H1 (cell line): ENCODE measurements around the gene SLC66A2. TPM values are rescaled to one million over a fixed set of nuclear protein-coding genes. Genes with fewer than 3 reads are reported as not detected.

Experiments used
- CTCF ChIA-PET: fragments of 300-600 bp; sonication (Branson Sonifier 250); formaldehyde crosslinking; loops from one replicate; lab custom pipeline; 2021; ENCODE audit not compliant: partially characterized antibody; lab: Charles Lee
- POLR2A ChIA-PET: fragments of 300-600 bp; sonication (Branson Sonifier 250); formaldehyde crosslinking; loops from one replicate; lab custom pipeline; 2021; ENCODE audit warnings: inconsistent platforms; ENCODE audit not compliant: partially characterized antibody; lab: Charles Lee
- DNase-seq, 2 experiments: peaks; one replicate each; pipeline versions ENCODE4 v3.0.0 to v3.0.0-alpha.2; 2010 to 2022; ENCODE audit warnings: low spot score in 2 of 2, low read depth in 1 of 2, mixed read lengths in 1 of 2
- FAIRE-seq: peaks from 2 replicates; lab custom pipeline; 2011; peaks lifted over from hg19 to GRCh38; lab: Jason Lieb, UNC
- H2AFZ ChIP-seq: 2 replicates; pipeline ENCODE4 v1.8.1; 2012; ENCODE audit warnings: low read length, inconsistent platforms
- H2AK5ac ChIP-seq: 2 replicates; pipeline ENCODE4 v1.6.1; 2013; ENCODE audit warnings: low read depth, low read length
- H2BK120ac ChIP-seq: replicated peaks from 2 replicates; pipeline ENCODE3; 2013; ENCODE audit warnings: low read depth, low read length, inconsistent platforms
- H2BK12ac ChIP-seq: 2 replicates; pipeline ENCODE4 v1.6.1; 2013; ENCODE audit warnings: low read depth, low read length
- H2BK15ac ChIP-seq: 2 replicates; pipeline ENCODE4 v1.6.1; 2013; ENCODE audit warnings: low read length
- H2BK20ac ChIP-seq: 2 replicates; pipeline ENCODE4 v1.6.1; 2013; ENCODE audit warnings: low read length
- H2BK5ac ChIP-seq: 2 replicates; pipeline ENCODE4 v1.6.1; 2013; ENCODE audit warnings: low read depth, low read length
- H3K14ac ChIP-seq: 2 replicates; pipeline ENCODE4 v1.6.1; 2013; ENCODE audit warnings: inconsistent platforms; ENCODE audit not compliant: insufficient read length
- H3K18ac ChIP-seq: 2 replicates; pipeline ENCODE4 v1.6.1; 2013; ENCODE audit warnings: low read length; ENCODE audit errors: extremely low read depth
- H3K23ac ChIP-seq: 2 replicates; pipeline ENCODE4 v1.6.1; 2013; ENCODE audit warnings: inconsistent platforms; ENCODE audit not compliant: insufficient read length
- H3K23me2 ChIP-seq: 2 replicates; pipeline ENCODE4 v1.6.1; 2013; ENCODE audit warnings: low read depth, low read length
- H3K27ac ChIP-seq: 2 replicates; pipeline ENCODE4 v1.6.1; 2011; ENCODE audit warnings: low read depth, low read length, inconsistent platforms
- H3K27me3 ChIP-seq, 4 experiments: replicated peaks in 1 of 4; 1 replicate in 1 of 4; 2 replicates in 3 of 4; pipeline versions ENCODE4 v1.6.1 to v1.8.1; 2011 to 2013; ENCODE audit warnings: low read length in 3 of 4, mild to moderate bottlenecking in 3 of 4, inconsistent platforms in 2 of 4, mixed read lengths in 2 of 4, moderate library complexity in 1 of 4; ENCODE audit not compliant: control insufficient read depth in 3 of 4, insufficient read depth in 3 of 4; ENCODE audit errors: extremely low read depth in 1 of 4
- H3K36me3 ChIP-seq, 4 experiments: 2 replicates each; pipeline versions ENCODE4 v1.6.1 to v1.8.1; 2011 to 2013; ENCODE audit warnings: mild to moderate bottlenecking in 4 of 4, low read length in 3 of 4, moderate library complexity in 2 of 4, control low read depth in 1 of 4, inconsistent platforms in 1 of 4; ENCODE audit not compliant: insufficient read depth in 4 of 4, control insufficient read depth in 2 of 4
- H3K4ac ChIP-seq: replicated peaks from 2 replicates; pipeline ENCODE3; 2013; ENCODE audit warnings: low read length, low read depth, mixed read lengths, inconsistent platforms; ENCODE audit not compliant: insufficient read length
- H3K4me1 ChIP-seq, 4 experiments: replicated peaks in 1 of 4; 1 replicate in 1 of 4; 2 replicates in 3 of 4; pipeline versions ENCODE4 v1.6.1 to v1.8.1; 2011 to 2013; ENCODE audit warnings: low read length in 3 of 4, inconsistent platforms in 2 of 4, mixed read lengths in 1 of 4; ENCODE audit not compliant: insufficient read depth in 4 of 4, control insufficient read depth in 3 of 4
- H3K4me2 ChIP-seq, 2 experiments: 2 replicates each; pipeline versions ENCODE4 v1.6.1 to v1.8.1; 2011 to 2013; ENCODE audit warnings: low read depth in 2 of 2, low read length in 2 of 2, control low read depth in 1 of 2, inconsistent platforms in 1 of 2, mild to moderate bottlenecking in 1 of 2; ENCODE audit not compliant: insufficient read depth in 1 of 2
- H3K4me3 ChIP-seq, 4 experiments: fragments of 200-600, 300-600 bp in 1 of 4; sonication (generic), shearing (Covaris generic), sonication (Bioruptor Twin) in 1 of 4; 2 replicates each; pipeline versions ENCODE4 v1.5.1 to v1.8.1; 2011 to 2016; ENCODE audit warnings: low read length in 4 of 4, low read depth in 3 of 4, control low read depth in 2 of 4, inconsistent platforms in 2 of 4, mild to moderate bottlenecking in 2 of 4, mixed read lengths in 1 of 4, moderate library complexity in 1 of 4; ENCODE audit not compliant: insufficient read depth in 2 of 4; ENCODE audit errors: extremely low read depth in 1 of 4
- H3K56ac ChIP-seq: replicated peaks from 2 replicates; pipeline ENCODE3; 2013; ENCODE audit warnings: low read depth, mild to moderate bottlenecking, mixed read lengths, low read length, inconsistent platforms; ENCODE audit not compliant: insufficient read length
- H3K79me1 ChIP-seq: 2 replicates; pipeline ENCODE4 v1.6.1; 2013; ENCODE audit warnings: low read depth, low read length, control low read depth
- H3K79me2 ChIP-seq, 2 experiments: 2 replicates each; pipeline versions ENCODE4 v1.6.1 to v1.8.1; 2012 to 2013; ENCODE audit warnings: low read length in 2 of 2, mild to moderate bottlenecking in 2 of 2, inconsistent platforms in 1 of 2; ENCODE audit not compliant: insufficient read depth in 2 of 2, control insufficient read depth in 1 of 2
- H3K9ac ChIP-seq, 4 experiments: replicated peaks in 1 of 4; 1 replicate in 1 of 4; 2 replicates in 3 of 4; pipeline versions ENCODE4 v1.6.1 to v1.8.1; 2011 to 2013; ENCODE audit warnings: low read depth in 3 of 4, low read length in 3 of 4, control low read depth in 2 of 4, mild to moderate bottlenecking in 2 of 4, moderate library complexity in 2 of 4, inconsistent platforms in 1 of 4; ENCODE audit errors: extremely low read depth in 1 of 4
- H3K9me3 ChIP-seq, 2 experiments: 2 replicates each; pipeline versions ENCODE4 v1.6.1 to v1.8.1; 2012 to 2013; ENCODE audit warnings: mild to moderate bottlenecking in 2 of 2, moderate library complexity in 2 of 2, control low read depth in 1 of 2, inconsistent platforms in 1 of 2, low read depth in 1 of 2, low read length in 1 of 2, mixed read lengths in 1 of 2; ENCODE audit not compliant: insufficient read depth in 2 of 2
- H4K20me1 ChIP-seq, 2 experiments: replicated peaks in 1 of 2; 2 replicates each; pipeline versions ENCODE3 to v1.8.1; 2011 to 2013; ENCODE audit warnings: inconsistent platforms in 2 of 2, low read length in 2 of 2, mild to moderate bottlenecking in 1 of 2; ENCODE audit not compliant: insufficient read depth in 2 of 2, control insufficient read depth in 1 of 2
- H4K5ac ChIP-seq: 2 replicates; pipeline ENCODE4 v1.6.1; 2013; ENCODE audit warnings: low read length, low read depth, mixed read lengths, inconsistent platforms; ENCODE audit not compliant: insufficient read length
- H4K8ac ChIP-seq: 2 replicates; pipeline ENCODE4 v1.8.0; 2013; ENCODE audit warnings: mild to moderate bottlenecking, moderate library complexity, low read length, inconsistent platforms; ENCODE audit not compliant: insufficient read depth; ENCODE audit errors: extremely low read depth
- H4K91ac ChIP-seq: replicated peaks from 2 replicates; pipeline ENCODE3; 2013; ENCODE audit warnings: low read length, mixed read lengths, inconsistent platforms; ENCODE audit not compliant: insufficient read length
- ATF3 ChIP-seq: IDR thresholded peaks from 2 replicates; pipeline ENCODE4 v1.6.1; 2011; ENCODE audit warnings: low read depth, mild to moderate bottlenecking, low read length; ENCODE audit not compliant: insufficient read depth
- CHD1 ChIP-seq: IDR thresholded peaks from 2 replicates; pipeline ENCODE4 v1.6.1; 2012; ENCODE audit warnings: low read depth, low read length, improper control_type of control experiment
- EP300 ChIP-seq, 2 experiments: IDR thresholded peaks; 1 replicate in 1 of 2; 2 replicates in 1 of 2; pipeline ENCODE4 v1.6.1; 2011 to 2012; ENCODE audit warnings: low read depth in 2 of 2, low read length in 2 of 2, mild to moderate bottlenecking in 2 of 2, borderline replicate concordance in 1 of 2, inconsistent platforms in 1 of 2, moderate library complexity in 1 of 2
- JUND ChIP-seq: IDR thresholded peaks from 2 replicates; pipeline ENCODE4 v1.6.1; 2011; ENCODE audit warnings: mild to moderate bottlenecking, improper control_type of control experiment, low read length
- POLR2AphosphoS5 ChIP-seq: IDR thresholded peaks from 2 replicates; pipeline ENCODE4 v1.6.1; 2011; ENCODE audit warnings: low read depth, low read length
- RAD21 ChIP-seq, 2 experiments: IDR thresholded peaks in 1 of 2; conservative IDR thresholded peaks in 1 of 2; 2 replicates each; pipeline ENCODE4 v1.6.1; 2011; ENCODE audit warnings: low read depth in 2 of 2, low read length in 2 of 2, improper control_type of control experiment in 1 of 2, inconsistent platforms in 1 of 2, mild to moderate bottlenecking in 1 of 2, moderate library complexity in 1 of 2
- TBP ChIP-seq: IDR thresholded peaks from 2 replicates; pipeline ENCODE4 v1.6.1; 2011; ENCODE audit warnings: low read depth, low read length, improper control_type of control experiment
- USF2 ChIP-seq: IDR thresholded peaks from 2 replicates; pipeline ENCODE4 v1.6.1; 2011; ENCODE audit warnings: low read length, improper control_type of control experiment
- WGBS, 2 experiments: shearing (Covaris generic) in 1 of 2; methylation state at CpG; one replicate each; pipeline versions ENCODE4 v1.1.6 to v1.1.7; 2013 to 2015; ENCODE audit warnings: low lambda C conversion rate in 2 of 2, mixed read lengths in 2 of 2, inconsistent platforms in 1 of 2, low coverage in 1 of 2, missing lambda C conversion rate in 1 of 2; ENCODE audit not compliant: insufficient replicate concordance in 2 of 2, insufficient coverage in 1 of 2, insufficient read length in 1 of 2; ENCODE audit errors: extremely low coverage in 1 of 2, missing lambda C conversion rate in 1 of 2; 5-methylcytosine and 5-hydroxymethylcytosine counted together
- polyA plus RNA-seq, 7 experiments: library from polyadenylated mRNA; depleted of rRNA in 3 of 7; stranded (reverse) in 5 of 7; unstranded in 2 of 7; fragments of >200 nt in 5 of 7; fragments of 200-250 nt in 2 of 7; gene quantifications; 1 replicate in 5 of 7; 2 replicates in 1 of 7; 4 replicates in 1 of 7; pipeline versions ENCODE4 v1.2.1 to v1.2.3, GENCODE V29; 2011 to 2013; ENCODE audit warnings: missing spikeins in 2 of 7, mixed read lengths in 2 of 7
- total RNA-seq: library from RNA; stranded (reverse); fragmentation: NEBNext Ultra II Directional; extraction: Animal tissue kit (Norgen Biotek cat#: 25700); gene quantifications from 2 replicates; pipeline ENCODE4 v1.2.1, GENCODE V29; 2021

SLC66A2 gene
- total and polyA plus RNA-seq, 2 of the 8 experiments (the other 6 are each of a cell fraction or from before 2014, with no cell fraction given): 15.0 to 18.9 TPM

GRCh38 chr18:79947881-79948610 is 3.4 kb downstream of the SLC66A2 start:
- Histone ChIP-seq H2BK5ac (no peak overlapping the region), H3K27ac (no peak overlapping the region), H3K79me1 (peaks cover 3% of the 10 kb centered on the region; the same call in 1 of the 2 replicates), H3K9me3 (no peaks in the 10 kb centered on the region), H4K5ac (no peak overlapping the region), H3K9ac (no peak overlapping the region), H3K36me3 (no peaks in the 10 kb centered on the region; a peak in 1 of 8 replicates), H3K23me2 (peaks cover 14% of the 10 kb centered on the region; the same call in 1 of the 2 replicates), H2BK20ac (no peak overlapping the region), H2AFZ (no peak overlapping the region), H2BK120ac (no peak overlapping the region), H4K8ac (peak overlapping the region; percentile 62; the same call in 1 of the 2 replicates), H4K91ac (no peak overlapping the region), H2BK12ac (no peak overlapping the region), H3K4me3 (no peak overlapping the region), H3K4me1 (peaks cover 0 to 18% (median 9%) of the 10 kb centered on the region in 4 experiments; a peak in 6 of 7 replicates), H3K27me3 (peaks cover 6 to 24% (median 19%) of the 10 kb centered on the region in 4 experiments), H4K20me1 (peaks cover 5 to 15% of the 10 kb centered on the region in 2 experiments), H3K56ac (no peak overlapping the region), H3K79me2 (peaks cover 0 to 6% of the 10 kb centered on the region in 2 experiments; a peak in 1 of 4 replicates), H3K4me2 (no peak overlapping the region), H3K23ac (no peak overlapping the region), H3K4ac (no peak overlapping the region), H3K18ac (no peak overlapping the region), H2BK15ac (no peak overlapping the region), H3K14ac (no peak overlapping the region), H2AK5ac (no peak overlapping the region)
- DNase-seq: no peak
- FAIRE-seq: no peak
- ChIA-PET CTCF (interaction anchor here (1.1 to 4.4 kb wide), 4 partner anchors 10 to 308 kb away, joined by 3 to 19 read pairs (median 10); no protein-coding TSS in a partner anchor), POLR2A (interaction anchor here (1.5 kb wide), 1 partner anchor 35 kb away, joined by 3 read pairs; no protein-coding TSS in a partner anchor)
- 85% methylated on average over 15 of the region's 15 CpGs; no CpG with 5 or more reads in 1 of the 2 experiments for whole genome bisulfite sequencing, 2 experiments
- TF ChIP-seq EP300 (IDR thresholded peaks at IDR 0.05; ENCODE audit: borderline replicate concordance in 1 of 2, low read depth in 2 of 2, low read length in 2 of 2): no peak
- TF ChIP-seq TBP: no peak
- TF ChIP-seq RAD21 (IDR thresholded peaks at IDR 0.05 in 1 of 2, conservative IDR thresholded peaks at IDR 0.05 in 1 of 2; ENCODE audit: low read depth in 2 of 2, low read length in 2 of 2): no peak
- TF ChIP-seq POLR2AphosphoS5: no peak
- no peak for TF ChIP-seq ATF3
- no peak for TF ChIP-seq USF2
- no peak for TF ChIP-seq CHD1
- TF ChIP-seq JUND: no peak
